ENCODE results near the gene TSPAN33.

Gene TSPAN33

DNA sequence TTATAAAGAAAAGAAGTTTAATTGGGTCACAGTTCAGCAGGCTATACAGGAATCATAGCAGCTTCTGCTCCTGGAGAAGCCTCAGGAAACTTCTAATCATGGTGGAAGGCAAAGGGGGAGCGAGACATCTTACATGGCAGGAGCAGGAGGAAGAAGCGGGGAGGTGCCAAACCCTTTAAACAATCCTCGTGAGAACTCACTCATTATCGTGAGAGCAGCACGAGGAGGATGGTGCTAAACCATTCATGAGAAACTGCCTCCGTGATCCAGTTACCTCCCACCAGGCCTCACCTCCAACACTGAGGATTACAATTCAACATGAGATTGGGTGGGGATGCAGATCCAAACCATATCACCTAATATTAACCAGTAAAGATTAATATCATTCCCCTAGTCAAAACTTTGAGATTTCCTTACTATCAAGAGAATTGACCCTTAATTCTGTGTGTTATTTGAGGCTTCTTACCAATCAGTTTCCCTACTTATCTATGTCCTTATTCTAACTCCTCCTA is 42.3 kb downstream of the TSPAN33 start:
- Histone ChIP-seq H3K14ac (ENCODE audit: low read length) (no peak overlapping the region), H3K4me1 (ENCODE audit: control insufficient read depth in 2 of 2, insufficient read depth in 1 of 2, low read depth in 1 of 2, low read length in 2 of 2) (peaks cover 13 to 14% of the 10 kb centered on the region in 2 donors), H2AK5ac (ENCODE audit: low read depth, low read length) (no peak overlapping the region), H3K79me1 (ENCODE audit: low read depth, low read length) (peaks cover 4% of the 10 kb centered on the region), H3K23ac (ENCODE audit: low read depth, low read length, poor library complexity) (no peak overlapping the region), H3K4me2 (ENCODE audit: insufficient read depth, low read length, poor library complexity, severe bottlenecking) (no peak overlapping the region), H3K27ac (replicated peaks; ENCODE audit: low read length) (no peak overlapping the region), H3K9me3 (replicated peaks in 1 of 2; ENCODE audit: control insufficient read depth in 2 of 2, insufficient read depth in 1 of 2, low read depth in 1 of 2, low read length in 2 of 2) (no peaks in the 10 kb centered on the region), H2BK12ac (ENCODE audit: low read length) (no peak overlapping the region), H3K4ac (ENCODE audit: low read length) (no peak overlapping the region), H3K36me3 (replicated peaks in 1 of 2; ENCODE audit: control insufficient read depth in 2 of 2, insufficient read depth in 2 of 2, low read length in 2 of 2) (peaks cover 0 to 13% of the 10 kb centered on the region in 2 donors), H3K9ac (ENCODE audit: low read depth, low read length, poor library complexity) (no peak overlapping the region), H3K27me3 (ENCODE audit: control insufficient read depth in 3 of 3, insufficient read depth in 3 of 3, low read depth in 1 of 3, low read length in 3 of 3) (peaks cover 0 to 8% (median 0%) of the 10 kb centered on the region in 3 experiments), H3K18ac (ENCODE audit: low read length) (no peak overlapping the region), H2AFZ (ENCODE audit: low read length) (no peak overlapping the region), H2BK120ac (ENCODE audit: low read depth, low read length) (no peak overlapping the region), H3K4me3 (ENCODE audit: low read length in 2 of 2) (no peak overlapping the region), H4K91ac (ENCODE audit: low read depth, low read length, poor library complexity) (no peak overlapping the region), H2BK15ac (ENCODE audit: low read length) (no peak overlapping the region), H2BK5ac (ENCODE audit: low read length) (no peak overlapping the region), H4K8ac (ENCODE audit: low read depth, low read length) (no peak overlapping the region)
- DNase-seq (ENCODE audit: low spot score), result no peak
- no CpG with 5 or more reads among the region's 6 CpGs for WGBS, 2 donors (ENCODE audit: extremely low coverage in 2 of 2, insufficient read length in 2 of 2, insufficient replicate concordance in 1 of 2)

DNA sequence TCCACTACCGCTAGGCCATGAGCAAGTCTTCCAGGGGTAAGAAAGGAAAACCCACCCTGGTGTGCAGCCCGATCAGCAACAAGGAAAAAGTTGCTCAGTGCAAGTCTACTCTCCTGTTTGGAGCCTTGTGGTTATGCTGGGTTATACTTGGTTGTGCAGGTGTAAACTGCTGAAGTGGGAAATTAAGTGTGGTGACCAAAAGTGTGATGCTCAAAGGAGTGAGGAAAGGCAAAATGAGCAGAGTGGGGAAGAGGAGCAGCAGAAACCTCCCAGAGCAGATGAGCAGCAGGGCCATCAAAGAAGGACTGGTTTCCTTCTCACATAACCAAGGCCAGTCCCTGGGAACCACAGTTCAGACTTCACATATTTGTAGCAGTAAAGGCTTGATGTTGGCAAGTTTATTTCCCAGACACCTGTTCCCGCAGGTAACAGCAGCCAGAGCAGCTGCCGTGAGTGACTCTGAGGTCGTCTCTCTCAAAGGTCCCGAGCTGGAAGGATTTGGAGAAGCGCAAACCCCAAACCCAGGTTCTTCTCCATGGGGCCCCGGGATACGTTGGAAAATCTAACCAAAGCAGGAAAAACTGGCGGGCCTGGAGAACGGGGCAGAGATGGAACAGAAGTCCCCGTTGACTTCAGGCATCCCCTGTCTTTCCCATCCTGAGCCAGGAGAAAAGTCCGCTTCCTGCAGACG is 43.3 kb downstream of the TSPAN33 start:
- H4K91ac ChIP-seq (ENCODE audit: low read depth, low read length, poor library complexity), result no peak overlapping the region
- H3K9me3 ChIP-seq (replicated peaks in 1 of 2; ENCODE audit: control insufficient read depth in 2 of 2, insufficient read depth in 1 of 2, low read depth in 1 of 2, low read length in 2 of 2), result peaks cover 0 to 1% of the 10 kb centered on the region in 2 donors
- no peak overlapping the region for H4K8ac ChIP-seq (ENCODE audit: low read depth, low read length)
- no peak for DNase-seq (ENCODE audit: low spot score)
- H3K36me3 ChIP-seq (replicated peaks in 1 of 2; ENCODE audit: control insufficient read depth in 2 of 2, insufficient read depth in 2 of 2, low read length in 2 of 2), result peaks cover 8 to 24% of the 10 kb centered on the region in 2 donors
- peak overlapping the region; percentile 56 for H3K4me2 ChIP-seq (ENCODE audit: insufficient read depth, low read length, poor library complexity, severe bottlenecking)
- H3K14ac ChIP-seq (ENCODE audit: low read length), result no peak overlapping the region
- H3K4me3 ChIP-seq (ENCODE audit: low read length in 2 of 2), result peak overlapping the region; percentile 61 to 65
- no peak overlapping the region for H2BK12ac ChIP-seq (ENCODE audit: low read length)
- H2BK15ac ChIP-seq (ENCODE audit: low read length), result no peak overlapping the region
- peaks cover 14 to 15% of the 10 kb centered on the region in 2 donors for H3K4me1 ChIP-seq (ENCODE audit: control insufficient read depth in 2 of 2, insufficient read depth in 1 of 2, low read depth in 1 of 2, low read length in 2 of 2)
- no peak overlapping the region for H2BK120ac ChIP-seq (ENCODE audit: low read depth, low read length)
- H3K4ac ChIP-seq (ENCODE audit: low read length), result no peak overlapping the region
- H3K9ac ChIP-seq (ENCODE audit: low read depth, low read length, poor library complexity), result peak overlapping the region; percentile 17
- H2AK5ac ChIP-seq (ENCODE audit: low read depth, low read length), result no peak overlapping the region
- peak overlapping the region; percentile 68 for H3K18ac ChIP-seq (ENCODE audit: low read length)
- H2AFZ ChIP-seq (ENCODE audit: low read length), result peak overlapping the region; percentile 87
- H2BK5ac ChIP-seq (ENCODE audit: low read length), result no peak overlapping the region
- no peak overlapping the region for H3K23ac ChIP-seq (ENCODE audit: low read depth, low read length, poor library complexity)
- H3K27ac ChIP-seq (replicated peaks; ENCODE audit: low read length), result peak overlapping the region; percentile 76
- no CpG with 5 or more reads among the region's 14 CpGs for WGBS, 2 donors (ENCODE audit: extremely low coverage in 2 of 2, insufficient read length in 2 of 2, insufficient replicate concordance in 1 of 2)
- H3K27me3 ChIP-seq (ENCODE audit: control insufficient read depth in 3 of 3, insufficient read depth in 3 of 3, low read depth in 1 of 3, low read length in 3 of 3), result peaks cover 0 to 8% (median 0%) of the 10 kb centered on the region in 3 experiments
- H3K79me1 ChIP-seq (ENCODE audit: low read depth, low read length), result peaks cover 5% of the 10 kb centered on the region

- Histone ChIP-seq H3K27me3 (ENCODE audit: control insufficient read depth in 3 of 3, insufficient read depth in 3 of 3, low read depth in 1 of 3, low read length in 3 of 3) (peaks cover 0 to 8% (median 0%) of the 10 kb centered on the region in 3 experiments), H3K9ac (ENCODE audit: low read depth, low read length, poor library complexity) (peak within 1 kb of the TSS; percentile 99), H2AK5ac (ENCODE audit: low read depth, low read length) (peak within 1 kb of the TSS; percentile 23), H3K9me3 (replicated peaks in 1 of 2; ENCODE audit: control insufficient read depth in 2 of 2, insufficient read depth in 1 of 2, low read depth in 1 of 2, low read length in 2 of 2) (peaks cover 0 to 5% of the 10 kb centered on the region in 2 donors), H2BK5ac (ENCODE audit: low read length) (peak within 1 kb of the TSS; percentile 78), H4K91ac (ENCODE audit: low read depth, low read length, poor library complexity) (peak within 1 kb of the TSS; percentile 41), H3K36me3 (replicated peaks in 1 of 2; ENCODE audit: control insufficient read depth in 2 of 2, insufficient read depth in 2 of 2, low read length in 2 of 2) (peaks cover 8 to 28% of the 10 kb centered on the region in 2 donors), H2BK15ac (ENCODE audit: low read length) (peak within 1 kb of the TSS; percentile 47), H2BK120ac (ENCODE audit: low read depth, low read length) (no peak within 1 kb of the TSS), H3K4ac (ENCODE audit: low read length) (peak within 1 kb of the TSS; percentile 46), H3K79me1 (ENCODE audit: low read depth, low read length) (peaks cover 8% of the 10 kb centered on the region), H3K4me2 (ENCODE audit: insufficient read depth, low read length, poor library complexity, severe bottlenecking) (peak within 1 kb of the TSS; percentile 56), H3K18ac (ENCODE audit: low read length) (peak within 1 kb of the TSS; percentile 99), H2AFZ (ENCODE audit: low read length) (peak within 1 kb of the TSS; percentile 87), H4K8ac (ENCODE audit: low read depth, low read length) (no peak within 1 kb of the TSS), H3K4me3 (ENCODE audit: low read length in 2 of 2) (peak within 1 kb of the TSS; percentile 65 to 98), H3K4me1 (ENCODE audit: control insufficient read depth in 2 of 2, insufficient read depth in 1 of 2, low read depth in 1 of 2, low read length in 2 of 2) (peaks cover 14 to 15% of the 10 kb centered on the region in 2 donors), H3K27ac (replicated peaks; ENCODE audit: low read length) (peak within 1 kb of the TSS; percentile 76), H3K23ac (ENCODE audit: low read depth, low read length, poor library complexity) (peak within 1 kb of the TSS; percentile 82), H3K14ac (ENCODE audit: low read length) (peak within 1 kb of the TSS; percentile 100), H2BK12ac (ENCODE audit: low read length) (peak within 1 kb of the TSS; percentile 19)
- peak; percentile 93 for DNase-seq (ENCODE audit: low spot score)
- no CpG with 5 or more reads among the region's 48 CpGs for WGBS, 2 donors (ENCODE audit: extremely low coverage in 2 of 2, insufficient read length in 2 of 2, insufficient replicate concordance in 1 of 2)
Observed at GRCh38 chr7:129188372-129188891, 43.9 kb downstream of the TSPAN33 start, which contains the start of gene SMO. TSS of gene SMO (plus strand) at chr7:129188633. CDS start at chr7:129189152, 519 bp downstream.

All from neuronal stem cell (in vitro differentiated cells).